ENCODE data around the gene PAPOLA. TPM values are rescaled to one million over a fixed set of nuclear protein-coding genes. Genes with fewer than 3 reads are reported as not detected.

PAPOLA gene
- total RNA-seq, 1 experiment from 2014 or later = 223 TPM

DNA sequence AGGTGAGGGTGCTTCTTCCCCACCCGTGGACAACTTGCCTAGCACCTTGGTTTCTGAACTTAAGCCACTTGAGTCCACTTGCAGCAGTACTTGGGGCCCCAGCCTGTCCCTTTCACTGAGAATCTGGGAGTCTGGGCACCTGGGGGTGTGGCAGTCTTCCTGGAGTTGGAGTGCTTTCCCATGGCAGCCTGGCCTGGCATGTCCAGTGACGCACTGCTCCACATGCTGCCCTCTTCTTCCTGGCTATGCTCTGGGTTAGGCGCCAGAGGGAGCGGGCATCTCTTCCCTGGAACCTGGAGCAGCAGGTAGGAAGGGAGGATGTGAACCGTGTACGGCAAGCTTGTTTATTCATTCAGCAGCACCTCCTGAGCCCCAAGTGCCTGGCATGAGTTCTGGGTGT is 76.4 kb downstream of the PAPOLA start:
- Histone ChIP-seq H3K79me2 (ENCODE audit: insufficient read depth, low read length) (no peaks in the 10 kb centered on the region), H3K36me3 (ENCODE audit: control insufficient read depth in 1 of 2, insufficient read depth in 2 of 2, low read length in 2 of 2) (no peaks in the 10 kb centered on the region), H3K4me2 (ENCODE audit: low read length) (no peak overlapping the region), H2AFZ (ENCODE audit: low read depth, low read length, poor library complexity, severe bottlenecking) (no peak overlapping the region), H3K9me3 (ENCODE audit: control insufficient read depth in 1 of 2, insufficient read depth in 1 of 2, low read depth in 1 of 2, low read length in 2 of 2) (no peaks in the 10 kb centered on the region), H3K27me3 (ENCODE audit: insufficient read depth, low read length) (no peaks in the 10 kb centered on the region), H3K4me1 (ENCODE audit: control insufficient read depth in 1 of 2, insufficient read depth in 2 of 2, low read length in 2 of 2) (no peaks in the 10 kb centered on the region), H3K4me3 (replicated peaks in 1 of 2; ENCODE audit: low read depth in 1 of 2, low read length in 2 of 2) (no peak overlapping the region), H3K27ac (ENCODE audit: low read depth, low read length) (no peak overlapping the region), H4K20me1 (ENCODE audit: insufficient read depth) (no peaks in the 10 kb centered on the region), H3K9me2 (ENCODE audit: insufficient read depth) (no peaks in the 10 kb centered on the region), H3K9ac (ENCODE audit: low read length) (no peak overlapping the region)
- intact Hi-C loops (cut with micrococcal nuclease) = no loop called here
- DNase-seq (ENCODE audit: low read depth, low spot score) (no peak), ATAC-seq (no peak)
- ChIA-PET POLR2A (no interaction called here), RAD21 (ENCODE audit: low non-redundant PET in 1 of 2, low total read pairs in 2 of 2, uncharacterized antibody in 2 of 2, unreplicated experiment in 2 of 2) (no interaction called here), CTCF (interaction anchor here (1.5 kb wide), 1 partner anchor 12 kb away, joined by 4 read pairs; no protein-coding TSS in a partner anchor)
- TF ChIP-seq POLR2A (IDR thresholded peaks at IDR 0.05; ENCODE audit: borderline replicate concordance, extremely low read depth, insufficient read depth, insufficient read length) = no peak
- TF ChIP-seq CEBPB (IDR thresholded peaks at IDR 0.05; ENCODE audit: low read depth) = no peak
- TF ChIP-seq TCF7L2 (IDR thresholded peaks at IDR 0.05; ENCODE audit: borderline replicate concordance, extremely low read depth, insufficient read depth, insufficient read length) = no peak
- TF ChIP-seq, protein P1, sequence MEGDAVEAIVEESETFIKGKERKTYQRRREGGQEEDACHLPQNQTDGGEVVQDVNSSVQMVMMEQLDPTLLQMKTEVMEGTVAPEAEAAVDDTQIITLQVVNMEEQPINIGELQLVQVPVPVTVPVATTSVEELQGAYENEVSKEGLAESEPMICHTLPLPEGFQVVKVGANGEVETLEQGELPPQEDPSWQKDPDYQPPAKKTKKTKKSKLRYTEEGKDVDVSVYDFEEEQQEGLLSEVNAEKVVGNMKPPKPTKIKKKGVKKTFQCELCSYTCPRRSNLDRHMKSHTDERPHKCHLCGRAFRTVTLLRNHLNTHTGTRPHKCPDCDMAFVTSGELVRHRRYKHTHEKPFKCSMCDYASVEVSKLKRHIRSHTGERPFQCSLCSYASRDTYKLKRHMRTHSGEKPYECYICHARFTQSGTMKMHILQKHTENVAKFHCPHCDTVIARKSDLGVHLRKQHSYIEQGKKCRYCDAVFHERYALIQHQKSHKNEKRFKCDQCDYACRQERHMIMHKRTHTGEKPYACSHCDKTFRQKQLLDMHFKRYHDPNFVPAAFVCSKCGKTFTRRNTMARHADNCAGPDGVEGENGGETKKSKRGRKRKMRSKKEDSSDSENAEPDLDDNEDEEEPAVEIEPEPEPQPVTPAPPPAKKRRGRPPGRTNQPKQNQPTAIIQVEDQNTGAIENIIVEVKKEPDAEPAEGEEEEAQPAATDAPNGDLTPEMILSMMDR (IDR thresholded peaks at IDR 0.05 in 2 of 3, conservative IDR thresholded peaks at IDR 0.05 in 1 of 3; ENCODE audit: borderline replicate concordance in 1 of 3, insufficient read depth in 1 of 3, low read depth in 2 of 3, low read length in 2 of 3) = no peak
- no peak for TF ChIP-seq JUND (IDR thresholded peaks at IDR 0.05)
- no peak for TF ChIP-seq CBX3 (IDR thresholded peaks at IDR 0.05; ENCODE audit: low read depth)
- TF ChIP-seq FOSL1 (IDR thresholded peaks at IDR 0.05; ENCODE audit: low read depth) = no peak
- TF ChIP-seq SRF (IDR thresholded peaks at IDR 0.05; ENCODE audit: low read depth) = no peak
- TF ChIP-seq, protein P2, sequence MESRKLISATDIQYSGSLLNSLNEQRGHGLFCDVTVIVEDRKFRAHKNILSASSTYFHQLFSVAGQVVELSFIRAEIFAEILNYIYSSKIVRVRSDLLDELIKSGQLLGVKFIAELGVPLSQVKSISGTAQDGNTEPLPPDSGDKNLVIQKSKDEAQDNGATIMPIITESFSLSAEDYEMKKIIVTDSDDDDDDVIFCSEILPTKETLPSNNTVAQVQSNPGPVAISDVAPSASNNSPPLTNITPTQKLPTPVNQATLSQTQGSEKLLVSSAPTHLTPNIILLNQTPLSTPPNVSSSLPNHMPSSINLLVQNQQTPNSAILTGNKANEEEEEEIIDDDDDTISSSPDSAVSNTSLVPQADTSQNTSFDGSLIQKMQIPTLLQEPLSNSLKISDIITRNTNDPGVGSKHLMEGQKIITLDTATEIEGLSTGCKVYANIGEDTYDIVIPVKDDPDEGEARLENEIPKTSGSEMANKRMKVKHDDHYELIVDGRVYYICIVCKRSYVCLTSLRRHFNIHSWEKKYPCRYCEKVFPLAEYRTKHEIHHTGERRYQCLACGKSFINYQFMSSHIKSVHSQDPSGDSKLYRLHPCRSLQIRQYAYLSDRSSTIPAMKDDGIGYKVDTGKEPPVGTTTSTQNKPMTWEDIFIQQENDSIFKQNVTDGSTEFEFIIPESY (IDR thresholded peaks at IDR 0.05; ENCODE audit: extremely low read depth, insufficient replicate concordance, low read length) = no peak
- BruUV-seq (replicated peaks) = no TSS peak

Measured in HCT116 (cell line).